HCT116 (cell line): ENCODE measurements around the gene SMIM5. TPM values are rescaled to one million over a fixed set of nuclear protein-coding genes. Genes with fewer than 3 reads are reported as not detected.

ENCODE experiments used
- ATF3 ChIP-seq: IDR thresholded peaks from 2 replicates; pipeline ENCODE4 v1.6.1; 2012
- CTCF ChIP-seq, 3 experiments: fragments of 200-600 bp in 1 of 3; sonication (generic) in 1 of 3; IDR thresholded peaks in 2 of 3; conservative IDR thresholded peaks in 1 of 3; 2 replicates each; pipeline ENCODE4 v1.5.1; 2012 to 2017; ENCODE audit warnings: low read depth in 2 of 3, low read length in 2 of 3, antibody characterized with exemption in 1 of 3, borderline replicate concordance in 1 of 3, control low read depth in 1 of 3, mild to moderate bottlenecking in 1 of 3, mixed read lengths in 1 of 3, mixed run types in 1 of 3, moderate library complexity in 1 of 3; ENCODE audit not compliant: insufficient read depth in 1 of 3
- ELF1 ChIP-seq: IDR thresholded peaks from 2 replicates; pipeline ENCODE4 v1.6.1; 2012; ENCODE audit warnings: low read depth, borderline replicate concordance
- EZH2phosphoT487 ChIP-seq: fragments of 200-600 bp; IDR thresholded peaks from 2 replicates; pipeline ENCODE4 v1.6.1; 2018; ENCODE audit warnings: antibody characterized with exemption, borderline replicate concordance
- MAX ChIP-seq: IDR thresholded peaks from 2 replicates; pipeline ENCODE4 v1.6.1; 2012
- POLR2A ChIP-seq: IDR thresholded peaks from 2 replicates; pipeline ENCODE4 v1.7.0; 2011; ENCODE audit warnings: borderline replicate concordance; ENCODE audit not compliant: insufficient read depth, insufficient read length; ENCODE audit errors: extremely low read depth
- RAD21 ChIP-seq: IDR thresholded peaks from 2 replicates; pipeline ENCODE4 v1.6.1; 2012; ENCODE audit warnings: low read depth, mild to moderate bottlenecking
- SIN3A ChIP-seq: IDR thresholded peaks from 2 replicates; pipeline ENCODE4 v1.6.1; 2012; ENCODE audit warnings: low read depth
- TCF7L2 ChIP-seq: IDR thresholded peaks from 2 replicates; pipeline ENCODE4 v1.7.0; 2011; ENCODE audit warnings: borderline replicate concordance, inconsistent platforms; ENCODE audit not compliant: insufficient read depth, insufficient read length; ENCODE audit errors: extremely low read depth
- ZBTB33 ChIP-seq: IDR thresholded peaks from 2 replicates; pipeline ENCODE4 v1.6.1; 2011; ENCODE audit warnings: mild to moderate bottlenecking, low read length, moderate library complexity; ENCODE audit not compliant: insufficient replicate concordance; ENCODE audit errors: extremely low read depth
- ZFX ChIP-seq: fragments of 450-650 bp; IDR thresholded peaks from 2 replicates; pipeline ENCODE4 v1.6.1; 2017
- total RNA-seq: library from RNA; stranded (reverse); gene quantifications from one replicate; pipeline ENCODE4 v1.2.1, GENCODE V29; 2021; ENCODE audit not compliant: unreplicated experiment

Gene SMIM5
- total RNA-seq, 1 experiment from 2014 or later, result 0.12 TPM

- no peak for TF ChIP-seq CTCF (IDR thresholded peaks at IDR 0.05 in 2 of 3, conservative IDR thresholded peaks at IDR 0.05 in 1 of 3; ENCODE audit: borderline replicate concordance in 1 of 3, insufficient read depth in 1 of 3, low read depth in 2 of 3, low read length in 2 of 3)
- TF ChIP-seq TCF7L2, result no peak
- no peak for TF ChIP-seq RAD21
- TF ChIP-seq SIN3A, result no peak
- no peak for TF ChIP-seq EZH2phosphoT487
- TF ChIP-seq POLR2A, result no peak
- peak; percentile 67; the same call in 1 of the 2 replicates for TF ChIP-seq MAX
- no peak for TF ChIP-seq ATF3
- no peak for TF ChIP-seq ZFX
- no peak for TF ChIP-seq ELF1
- no peak for TF ChIP-seq ZBTB33
Observed at GRCh38 chr17:75684924-75685323, 51.7 kb downstream of the SMIM5 start (continued).
